ENCODE data around the gene RGS19.

Gene RGS19

GRCh38 chr20:64050261-64051032 lies 28.9 kb downstream of the RGS19 start:
- TF ChIP-seq CTCF (IDR thresholded peaks at IDR 0.05) = no peak
- H3K27ac Mint-ChIP-seq = no peak overlapping the region
- H3K36me3 Mint-ChIP-seq (ENCODE audit: low read depth) = no peaks in the 10 kb centered on the region
- H3K4me3 Mint-ChIP-seq = no peak overlapping the region
- H3K27me3 Mint-ChIP-seq (ENCODE audit: low read depth, poor library complexity) = peaks cover 59% of the 10 kb centered on the region
- H3K9me3 Mint-ChIP-seq = no peaks in the 10 kb centered on the region
- H3K4me1 Mint-ChIP-seq = peaks cover 46% of the 10 kb centered on the region
- DNase-seq = no peak

- DNase-seq = no peak
- no peak overlapping the region for H3K27ac Mint-ChIP-seq
- no peaks in the 10 kb centered on the region for H3K36me3 Mint-ChIP-seq (ENCODE audit: low read depth)
- no peaks in the 10 kb centered on the region for H3K9me3 Mint-ChIP-seq
- TF ChIP-seq CTCF (IDR thresholded peaks at IDR 0.05) = no peak
- H3K4me3 Mint-ChIP-seq = peak overlapping the region; percentile 52
- H3K27me3 Mint-ChIP-seq (ENCODE audit: low read depth, poor library complexity) = peaks cover 65% of the 10 kb centered on the region
- H3K4me1 Mint-ChIP-seq = peaks cover 40% of the 10 kb centered on the region
Observed at GRCh38 chr20:64049878-64050260, 29.4 kb downstream of the RGS19 start.

- Mint-ChIP-seq H3K27ac (no peak within 1 kb of the TSS), H3K9me3 (no peaks in the 10 kb centered on the region), H3K4me1 (peaks cover 35% of the 10 kb centered on the region), H3K27me3 (ENCODE audit: low read depth, poor library complexity) (peaks cover 71% of the 10 kb centered on the region), H3K36me3 (ENCODE audit: low read depth) (no peaks in the 10 kb centered on the region), H3K4me3 (peak within 1 kb of the TSS; percentile 54)
- DNase-seq = peak; percentile 69
- TF ChIP-seq CTCF (IDR thresholded peaks at IDR 0.05) = no peak
Observed at GRCh38 chr20:64049060-64049877, 30.0 kb downstream of the RGS19 start, which contains the start of gene SOX18. Gene SOX18 (minus strand): TSS chr20:64049639. CDS start chr20:64049516, 123 bp downstream.

GRCh38 chr20:64048402-64049044 lies 30.8 kb downstream of the RGS19 start:
- Mint-ChIP-seq H3K9me3 (no peaks in the 10 kb centered on the region), H3K27me3 (ENCODE audit: low read depth, poor library complexity) (peaks cover 78% of the 10 kb centered on the region), H3K27ac (no peak overlapping the region), H3K36me3 (ENCODE audit: low read depth) (no peaks in the 10 kb centered on the region), H3K4me3 (no peak overlapping the region), H3K4me1 (peaks cover 28% of the 10 kb centered on the region)
- TF ChIP-seq CTCF (IDR thresholded peaks at IDR 0.05) = no peak
- DNase-seq = peak; percentile 62

- peak; percentile 56 for DNase-seq
- H3K36me3 Mint-ChIP-seq (ENCODE audit: low read depth) = no peaks in the 10 kb centered on the region
- peaks cover 84% of the 10 kb centered on the region for H3K27me3 Mint-ChIP-seq (ENCODE audit: low read depth, poor library complexity)
- peaks cover 22% of the 10 kb centered on the region for H3K4me1 Mint-ChIP-seq
- no peak for TF ChIP-seq CTCF (IDR thresholded peaks at IDR 0.05)
- no peaks in the 10 kb centered on the region for H3K9me3 Mint-ChIP-seq
- H3K27ac Mint-ChIP-seq = no peak overlapping the region
- H3K4me3 Mint-ChIP-seq = peak overlapping the region; percentile 28
Observed at GRCh38 chr20:64047968-64048401, 31.3 kb downstream of the RGS19 start.

Measured in nephron progenitor cell (in vitro differentiated cells).